GM19351 (cell line): ENCODE measurements around the gene GGA3.

Source experiments
- ATAC-seq: cut with Tn5 transposase; IDR thresholded peaks from one replicate; pipeline ENCODE4 v1.9.1; 2021; ENCODE audit warnings: mild to moderate bottlenecking, moderate library complexity; ENCODE audit not compliant: unreplicated experiment

The GGA3 gene

DNA sequence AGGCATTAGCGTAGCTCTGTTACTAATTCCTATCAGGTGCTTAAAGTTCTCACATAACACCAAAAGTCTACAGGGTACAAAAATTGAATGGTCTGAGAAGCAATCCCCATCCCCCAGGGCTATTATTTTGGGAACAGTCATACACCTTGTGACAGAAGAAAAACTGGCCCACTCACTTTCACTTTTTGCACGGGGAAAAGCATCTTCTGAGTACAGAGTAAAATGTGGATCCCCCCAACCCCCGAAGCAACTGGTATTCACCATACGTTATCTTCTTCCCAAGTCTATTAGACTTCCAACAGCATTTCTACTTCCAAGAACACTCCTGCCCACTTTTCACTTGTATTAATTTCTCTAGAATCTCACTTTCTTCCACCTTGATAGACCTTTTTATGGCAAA, 11.8 kb downstream of the GGA3 start:
- ATAC-seq: no peak

DNA sequence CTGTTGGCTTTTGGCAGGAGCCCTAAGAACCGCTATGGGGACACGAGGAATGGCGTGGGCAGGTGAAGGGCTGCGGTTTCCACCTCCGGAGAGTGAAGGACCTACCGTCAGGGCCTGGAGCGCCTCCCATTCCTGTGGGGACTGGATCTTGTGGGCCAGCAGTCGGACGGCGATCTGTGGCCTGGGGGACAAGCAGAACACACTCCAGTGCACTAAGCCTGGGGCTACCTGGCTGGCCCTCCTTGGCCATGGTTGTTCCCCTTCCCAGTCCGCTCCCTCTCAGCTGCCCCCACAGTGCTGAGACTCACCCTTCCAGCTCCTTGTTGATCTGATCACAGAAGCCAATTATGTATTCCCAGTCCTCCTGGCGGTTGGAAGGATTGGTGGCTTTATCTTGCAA, 15.0 kb downstream of the GGA3 start:
- no peak for ATAC-seq

DNA sequence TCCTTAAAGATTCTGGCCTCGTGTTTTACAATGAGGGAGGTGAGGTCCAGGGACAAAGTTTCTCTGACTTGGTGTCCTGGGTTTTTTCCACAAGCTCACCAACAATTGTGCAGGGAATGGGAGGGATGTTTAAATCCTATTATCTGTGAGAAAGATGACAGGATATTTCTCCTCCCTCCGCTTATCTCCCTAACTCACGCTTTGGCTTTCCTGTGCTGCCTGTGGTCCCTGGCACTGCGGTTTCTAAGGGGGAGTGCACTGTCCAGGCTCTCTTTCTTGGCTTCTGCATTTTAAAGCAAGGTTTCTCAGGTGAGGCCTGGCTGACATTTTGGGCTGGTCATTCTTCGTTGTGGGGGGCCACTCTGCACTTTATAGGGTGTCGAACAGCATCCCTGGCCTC, 16.4 kb downstream of the GGA3 start:
- no peak for ATAC-seq

DNA sequence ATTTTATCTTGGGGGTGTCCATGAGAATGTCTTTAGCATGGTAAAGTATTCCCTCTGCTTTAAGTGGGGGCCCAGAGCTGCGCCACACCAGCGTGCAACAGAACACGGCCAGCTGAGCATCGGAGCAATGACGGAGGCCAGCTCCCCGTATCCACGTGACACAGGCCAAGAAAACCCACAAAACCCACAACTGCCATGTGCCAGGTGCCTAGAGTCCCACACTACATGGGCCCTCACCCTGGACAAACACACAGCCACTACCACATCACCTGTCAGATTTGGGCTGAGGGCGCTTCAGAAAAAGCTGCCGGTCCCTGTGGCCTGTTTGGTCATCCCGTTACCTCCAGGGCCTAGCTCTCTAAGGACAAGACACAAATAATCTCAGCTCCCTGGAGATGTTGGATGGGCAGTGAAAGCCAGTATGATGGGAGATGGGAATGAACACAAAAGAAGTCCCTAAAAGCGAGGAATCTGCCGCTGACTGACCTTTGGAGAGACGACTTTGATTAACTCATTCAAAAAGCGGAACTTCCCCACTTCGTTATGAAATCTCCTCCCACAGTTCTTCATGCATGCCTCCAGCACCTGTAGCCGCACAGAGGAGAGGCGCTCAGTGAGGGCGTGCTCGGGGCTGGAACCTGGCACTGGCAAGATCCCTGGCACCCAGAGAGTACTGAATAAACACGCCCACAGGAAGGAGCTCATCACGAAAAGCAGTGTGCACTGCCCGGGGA, 17.1 kb downstream of the GGA3 start:
- no peak for ATAC-seq

DNA sequence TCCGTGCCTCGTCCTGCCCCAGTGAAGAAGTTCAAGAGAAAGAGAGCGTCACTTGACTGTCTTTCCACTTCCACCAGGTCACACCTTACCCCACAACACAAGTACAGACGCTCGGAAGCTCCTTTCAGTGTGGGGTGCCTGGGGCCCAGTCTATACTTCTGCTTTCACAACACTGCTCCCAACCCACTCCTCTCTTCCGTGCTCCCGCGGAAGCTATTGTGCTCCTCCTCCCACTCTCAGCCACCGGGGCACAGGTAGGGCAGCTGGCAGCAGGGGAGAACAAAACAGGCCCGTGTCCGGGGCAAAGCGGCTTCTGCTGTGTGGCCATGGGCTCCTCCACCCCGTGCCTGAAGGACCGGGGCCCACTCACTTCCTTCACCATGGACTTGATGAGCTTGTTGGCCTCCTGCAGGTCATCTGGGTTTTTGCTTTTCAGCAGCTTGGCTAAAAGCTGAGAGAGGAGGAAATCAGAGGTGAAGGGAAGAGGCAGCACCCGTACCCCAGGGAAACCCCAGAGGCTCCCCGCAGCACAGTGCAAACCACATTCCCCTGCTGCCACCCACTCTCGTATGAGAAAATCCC, 18.9 kb downstream of the GGA3 start:
- no peak for ATAC-seq

DNA sequence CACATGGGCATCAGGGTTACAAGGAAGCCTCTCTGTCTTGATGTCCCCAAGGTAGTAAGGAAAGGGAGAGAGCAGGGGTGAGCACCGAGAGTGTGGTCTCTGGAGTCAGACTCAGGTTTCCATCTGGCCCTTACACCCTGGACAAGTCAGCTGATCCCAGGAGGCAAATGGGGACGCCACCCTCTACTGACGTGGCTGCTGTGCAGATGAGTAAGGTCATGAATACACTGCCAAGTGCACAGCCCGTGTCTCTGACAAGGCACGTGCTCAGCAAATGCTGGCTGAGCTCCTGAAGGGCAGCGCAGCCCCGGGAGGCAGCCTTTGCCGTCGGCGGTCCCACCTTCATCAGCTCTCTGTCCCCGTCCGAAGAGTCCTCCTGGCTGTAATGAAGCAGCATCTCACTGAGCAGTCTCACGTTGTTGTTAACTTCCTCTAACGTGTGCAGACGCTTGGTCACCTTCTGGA, 19.4 kb downstream of the GGA3 start:
- no peak for ATAC-seq

DNA sequence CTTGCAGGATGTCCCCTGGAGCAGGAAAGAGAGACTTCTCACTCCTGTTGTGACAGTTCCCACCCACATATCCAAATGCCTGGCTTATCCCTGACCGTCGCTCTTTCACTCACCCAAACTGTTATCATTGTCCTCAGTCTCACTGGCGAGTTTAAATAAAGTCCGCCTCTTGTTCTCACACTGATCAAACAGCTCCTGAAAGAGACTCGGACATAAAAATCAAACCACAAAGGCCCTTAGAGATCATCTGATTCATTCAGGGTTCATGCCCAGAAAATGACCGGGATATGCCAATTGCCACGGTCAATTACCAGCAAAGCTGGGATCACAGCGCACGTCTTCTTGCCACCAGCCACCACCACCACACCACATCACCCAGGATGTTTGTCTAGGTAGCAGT, 19.9 kb downstream of the GGA3 start:
- ATAC-seq: no peak

DNA sequence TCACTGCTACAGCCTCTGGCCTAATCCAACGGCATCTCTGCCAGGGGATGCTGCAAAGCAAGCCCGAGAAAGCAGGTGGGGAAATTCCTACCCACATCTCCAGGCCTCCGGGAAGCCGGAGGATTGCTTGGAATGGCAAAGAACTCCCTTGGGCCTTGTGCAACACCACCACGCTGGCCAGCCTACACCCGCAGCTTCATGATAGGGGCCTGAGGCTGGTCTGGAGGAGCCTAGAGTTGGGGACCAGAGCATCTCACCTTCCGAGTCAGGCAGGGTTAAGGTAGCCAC, 20.3 kb downstream of the GGA3 start:
- ATAC-seq: no peak

DNA sequence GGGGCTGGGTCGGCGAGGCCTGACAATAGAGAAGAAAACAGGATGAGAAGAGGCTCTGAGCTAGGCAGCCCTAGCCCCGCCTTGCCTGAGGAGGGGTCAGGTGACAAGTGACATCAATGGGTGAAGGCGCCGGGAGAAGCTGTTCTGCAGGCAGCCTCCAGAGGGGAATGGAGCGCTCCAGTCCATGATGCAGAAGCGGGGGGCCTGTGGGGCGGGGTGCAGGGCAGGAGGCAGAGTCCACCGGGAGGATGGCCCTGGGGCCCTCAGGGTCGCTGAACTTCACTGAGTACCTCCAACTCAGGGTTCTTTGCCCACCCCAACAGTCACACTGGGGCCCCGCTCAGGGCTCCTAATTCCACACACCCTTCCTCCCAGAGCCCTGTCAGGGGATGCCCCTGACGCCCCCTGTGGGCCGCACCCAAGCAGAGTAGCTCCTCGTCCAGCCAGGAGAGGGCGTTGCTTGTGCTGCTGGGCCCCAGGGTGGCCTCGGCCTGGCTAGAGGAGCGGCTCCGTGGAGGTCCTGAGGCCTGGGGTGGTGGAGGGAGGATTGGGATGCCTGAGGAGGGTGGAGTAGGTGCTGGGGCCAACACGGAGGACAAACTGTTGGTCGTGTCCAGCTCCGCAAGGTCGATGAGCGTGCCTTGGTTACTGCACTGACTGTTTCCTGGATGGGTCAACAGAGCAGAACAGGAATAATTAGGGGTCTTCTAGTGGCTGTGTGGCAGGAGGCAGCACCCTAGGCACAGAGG, 20.8 kb downstream of the GGA3 start:
- no peak for ATAC-seq

DNA sequence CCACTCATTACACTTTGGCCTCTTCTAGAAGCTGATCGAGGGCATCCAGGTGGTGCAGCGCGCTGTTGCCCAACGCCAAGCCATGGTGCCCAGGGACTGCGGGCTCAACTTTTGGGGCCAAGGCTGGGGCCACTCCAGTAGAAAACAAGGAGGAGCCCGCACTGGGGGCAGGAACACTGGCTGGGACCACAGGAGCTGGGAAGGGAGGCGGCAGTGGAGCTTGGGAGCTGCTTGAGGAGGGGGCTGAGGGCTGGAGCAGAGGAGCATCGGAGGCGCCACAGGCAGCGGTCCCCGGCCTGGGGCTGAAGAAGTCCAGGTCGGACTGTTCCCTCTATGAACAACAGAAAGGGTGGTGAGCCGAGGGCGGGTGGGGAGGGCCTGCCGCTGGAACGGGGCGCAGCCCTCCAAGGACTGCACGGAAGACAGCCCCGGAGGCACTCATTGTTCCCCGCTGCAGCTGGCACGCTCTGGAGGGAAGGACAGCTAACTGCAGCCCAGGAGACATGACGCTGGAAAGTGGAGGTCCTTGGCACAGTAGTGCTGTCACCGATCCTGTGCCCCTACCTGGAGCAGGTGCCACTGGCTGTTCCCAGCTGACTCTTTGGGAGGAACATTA, 21.5 kb downstream of the GGA3 start:
- no peak for ATAC-seq

DNA sequence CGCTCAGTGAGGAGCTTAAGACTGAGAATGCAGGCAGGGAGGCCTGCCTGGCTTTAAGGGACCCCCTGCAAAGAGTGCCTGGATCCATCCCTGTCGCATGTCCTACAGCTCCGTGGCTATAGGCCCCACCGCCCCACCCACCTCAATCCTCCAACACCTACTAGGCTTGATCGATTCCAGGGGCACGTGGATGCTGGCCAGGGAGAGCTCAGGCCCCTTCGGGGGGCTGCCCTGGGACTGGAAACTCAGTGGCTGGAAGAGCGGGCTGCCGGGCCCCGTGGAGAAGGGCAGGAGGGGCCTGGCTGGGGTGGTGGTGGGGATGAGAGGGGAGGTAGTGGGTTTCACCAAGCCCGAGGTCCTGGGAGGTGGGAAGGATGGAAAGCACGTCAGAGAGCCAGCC, 22.2 kb downstream of the GGA3 start:
- ATAC-seq: no peak

DNA sequence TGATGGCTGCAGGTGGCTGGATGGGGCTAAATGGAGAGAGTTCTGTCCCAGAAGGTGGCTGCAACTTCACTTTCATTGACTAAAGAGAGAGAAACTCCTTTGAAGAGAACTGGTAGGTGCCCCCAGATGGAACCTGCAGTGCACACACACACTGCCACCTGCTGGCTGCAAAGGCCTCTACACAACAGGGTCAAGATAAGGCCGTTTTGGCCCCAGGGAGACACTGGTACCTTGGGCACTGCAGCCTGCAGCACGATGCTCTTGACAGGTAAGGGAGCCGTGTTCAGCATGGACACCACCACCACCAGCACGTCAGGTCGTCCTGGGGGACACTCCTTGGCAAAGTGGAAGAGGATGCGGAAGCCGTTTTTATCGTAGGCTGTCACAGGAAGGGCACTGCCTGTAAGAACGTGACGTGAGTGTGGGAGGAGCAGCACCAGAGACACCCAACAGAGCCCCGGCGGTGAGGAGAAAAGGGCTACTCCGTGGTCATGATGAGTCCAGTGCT, 22.7 kb downstream of the GGA3 start:
- no peak for ATAC-seq

DNA sequence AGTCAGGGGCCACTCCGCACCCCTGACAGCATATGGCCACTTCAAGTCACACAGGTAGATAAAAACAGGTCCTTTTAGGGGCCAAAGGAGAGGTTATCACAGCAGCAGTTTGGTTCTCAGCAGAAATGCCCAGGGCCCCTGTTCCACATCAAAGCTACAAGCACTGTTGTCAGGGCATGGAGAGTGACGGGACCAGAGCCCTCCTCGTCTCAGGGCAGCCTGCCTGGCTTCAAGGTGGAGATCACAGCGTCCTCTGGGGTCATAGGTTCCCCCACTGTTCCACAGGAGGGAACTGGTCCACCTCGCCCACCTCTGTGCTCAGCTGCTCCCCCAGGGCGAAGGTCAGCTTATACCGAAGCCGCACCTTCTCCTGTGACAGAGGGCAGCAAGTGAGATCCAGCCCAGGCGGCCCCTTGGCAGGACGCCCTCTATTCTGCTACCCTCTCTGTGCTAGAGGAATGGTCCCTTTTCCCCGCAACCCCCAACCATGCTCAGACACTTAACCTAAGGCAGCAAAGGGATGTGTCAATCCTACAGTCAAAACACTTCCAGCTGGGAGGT, 23.3 kb downstream of the GGA3 start:
- no peak for ATAC-seq

DNA sequence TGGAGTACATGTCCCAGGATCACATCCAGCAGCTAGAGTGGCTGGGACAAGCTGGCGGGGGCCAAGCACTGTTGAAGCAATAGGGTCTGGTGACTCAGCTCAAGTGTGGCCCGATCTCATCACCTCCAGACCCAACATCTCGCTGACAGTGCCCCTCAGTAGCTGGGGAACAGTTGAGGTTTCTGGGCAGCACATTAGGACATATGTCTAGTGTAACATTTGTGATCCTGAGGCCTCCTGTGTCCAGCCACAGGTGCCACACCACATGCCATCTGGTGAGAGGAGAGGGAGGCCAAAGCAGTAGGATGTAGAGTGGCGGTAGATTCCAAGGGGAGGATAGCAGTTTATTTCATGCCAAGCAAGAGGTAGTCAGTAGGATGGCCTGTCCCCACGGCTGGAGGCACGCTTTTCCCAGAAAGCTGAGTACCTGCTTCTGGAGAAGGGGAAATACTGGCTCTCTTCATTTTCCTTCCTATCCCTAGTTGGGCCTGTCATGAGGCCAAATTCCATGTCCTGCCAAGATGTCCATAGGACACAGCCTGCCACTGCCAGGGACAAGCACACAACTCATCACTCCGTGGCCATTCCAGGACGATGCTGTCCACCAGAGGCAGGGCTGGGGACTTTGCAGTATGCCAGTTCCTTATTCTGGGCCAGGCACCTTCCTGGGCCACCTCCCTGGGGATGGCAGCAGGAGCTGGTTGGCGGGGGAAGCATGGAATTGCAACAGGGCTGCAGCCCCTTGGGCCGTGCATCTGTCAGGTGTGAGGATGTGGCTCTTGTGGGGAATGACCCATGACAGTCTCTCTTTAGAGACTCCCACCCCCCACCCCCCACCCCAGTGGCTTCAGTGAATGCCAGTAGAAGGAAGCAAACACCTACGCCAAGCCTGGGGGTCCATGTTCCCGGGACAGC, 24.0 kb downstream of the GGA3 start:
- no peak for ATAC-seq

DNA sequence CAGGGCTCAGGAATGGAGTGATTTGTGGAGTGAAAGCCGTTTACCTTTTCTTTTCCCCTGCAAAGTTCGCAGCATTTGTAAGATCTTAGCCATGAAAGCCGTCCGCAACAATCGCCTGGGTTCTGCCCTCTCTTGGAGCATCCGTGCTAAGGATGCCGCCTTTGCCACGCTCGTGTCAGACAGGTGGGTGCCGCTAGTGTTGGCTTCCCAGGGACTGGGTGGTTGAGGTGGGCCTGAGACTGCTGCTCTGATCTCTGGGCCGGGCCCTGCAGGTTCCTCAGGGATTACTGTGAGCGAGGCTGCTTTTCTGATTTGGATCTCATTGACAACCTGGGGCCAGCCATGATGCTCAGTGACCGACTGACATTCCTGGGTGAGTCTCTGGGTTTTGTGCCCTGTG, 28.6 kb downstream of the GGA3 start:
- no peak for ATAC-seq

DNA sequence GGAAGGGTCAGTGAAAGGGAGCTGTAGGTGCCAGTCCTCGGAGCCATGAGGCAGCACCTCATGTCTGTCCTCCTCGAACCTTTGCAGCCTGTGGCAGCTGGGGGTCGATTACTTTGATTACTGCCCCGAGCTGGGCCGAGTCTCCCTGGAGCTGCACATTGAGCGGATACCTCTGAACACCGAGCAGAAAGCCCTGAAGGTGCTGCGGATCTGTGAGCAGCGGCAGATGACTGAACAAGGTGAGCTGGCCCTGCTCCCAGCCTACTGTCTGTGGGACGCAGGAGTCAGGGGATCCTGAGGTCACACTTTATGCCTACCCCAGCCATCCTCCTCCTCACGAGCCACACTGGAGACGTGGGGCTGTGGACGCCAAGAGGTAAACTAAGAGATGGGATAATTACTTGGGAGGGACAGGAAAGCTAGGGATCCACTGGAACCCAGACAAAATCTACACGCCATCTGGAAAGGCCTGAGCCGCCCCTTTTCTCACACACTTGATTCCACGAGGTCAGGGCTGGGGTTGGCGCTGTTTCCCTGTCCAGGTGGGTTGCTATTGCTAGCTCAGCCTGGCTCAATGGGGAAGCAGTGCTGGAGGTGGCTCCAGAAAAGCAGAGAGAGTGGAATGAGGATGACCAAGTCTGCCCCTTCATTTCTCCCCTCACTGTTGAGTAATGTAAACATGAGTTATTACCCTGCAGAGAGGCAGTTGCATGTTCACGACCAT, 29.5 kb downstream of the GGA3 start:
- ATAC-seq: no peak

DNA sequence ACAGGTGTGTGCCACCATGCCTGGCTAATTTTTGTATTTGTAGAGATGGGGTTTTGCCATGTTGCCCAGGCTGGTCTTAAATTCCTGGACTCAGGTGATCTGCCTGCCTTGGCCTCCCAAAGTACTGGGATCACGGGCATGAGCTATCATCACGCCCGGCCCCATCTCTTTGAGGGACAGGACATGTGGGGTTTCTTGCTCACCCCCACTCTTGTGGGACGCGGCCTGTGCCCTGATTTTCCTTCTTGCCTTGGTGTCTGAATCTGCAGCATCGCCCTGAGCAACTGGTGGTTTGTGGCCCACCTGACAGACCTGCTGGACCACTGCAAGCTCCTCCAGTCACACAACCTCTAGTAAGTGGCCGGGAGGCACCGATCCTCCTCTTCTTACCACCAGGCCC, 30.3 kb downstream of the GGA3 start:
- ATAC-seq: no peak

DNA sequence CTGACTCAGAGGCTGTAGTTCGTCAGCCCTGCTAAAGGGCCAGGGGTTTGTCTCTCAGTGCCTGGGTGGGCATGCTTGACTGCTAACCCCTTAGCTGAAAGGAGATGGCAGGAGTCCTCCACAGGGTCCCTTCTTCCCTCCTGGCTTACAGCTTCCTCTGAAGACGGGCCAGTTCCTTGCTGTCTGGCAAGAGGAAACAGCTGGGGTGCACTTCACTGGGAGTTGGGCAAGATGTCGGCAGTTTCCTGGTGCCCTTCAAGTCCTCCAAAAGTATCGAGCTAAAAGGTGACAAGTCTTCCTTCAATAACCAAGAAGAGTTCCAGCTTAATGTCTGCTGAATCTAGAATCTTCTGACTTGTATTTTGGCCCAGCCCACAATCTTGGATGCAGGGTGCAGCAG, 32.6 kb downstream of the GGA3 start:
- ATAC-seq: no peak

DNA sequence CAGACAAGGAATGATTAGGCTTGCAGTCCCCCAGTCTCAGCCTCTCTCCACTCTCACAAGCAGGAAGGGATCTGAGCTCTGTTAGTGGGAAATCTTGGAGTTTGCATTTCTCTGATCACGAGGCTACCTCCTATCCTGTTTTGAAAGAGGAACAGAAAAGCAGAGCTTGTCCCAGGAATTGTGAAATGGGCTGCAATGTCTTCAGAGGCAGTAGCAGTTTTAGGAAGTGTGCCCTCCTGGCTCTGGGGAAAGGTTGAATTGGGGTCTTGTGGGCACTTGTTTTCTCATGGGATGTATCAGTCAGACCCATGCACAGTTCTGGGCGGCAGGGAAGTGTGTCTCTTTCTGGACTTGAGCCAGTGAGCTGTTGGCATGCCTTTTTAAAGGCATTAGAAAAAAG, 33.1 kb downstream of the GGA3 start:
- ATAC-seq: no peak

DNA sequence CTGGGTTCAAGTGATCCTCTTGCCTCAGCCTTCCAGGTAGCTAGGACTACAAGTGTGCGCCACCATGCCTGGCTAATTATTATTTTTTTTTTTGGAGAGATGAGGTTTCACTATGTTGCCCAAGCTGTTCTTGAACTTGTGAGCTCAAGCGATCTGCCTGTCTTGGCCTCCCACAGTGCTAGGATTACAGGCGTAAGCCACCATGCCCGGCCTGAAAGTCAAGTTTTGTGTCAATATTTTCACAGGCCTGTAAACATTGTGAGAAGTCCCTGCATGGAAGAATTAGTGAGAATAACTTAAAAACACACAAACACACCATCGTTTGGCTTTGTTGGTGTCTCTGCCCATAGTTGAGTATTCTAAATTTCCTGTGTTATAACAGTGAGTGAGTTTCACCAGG, 33.7 kb downstream of the GGA3 start:
- no peak for ATAC-seq
